ENCODE measurements around the gene PIK3R5. TPM values are rescaled to one million over a fixed set of nuclear protein-coding genes. Genes with fewer than 3 reads are reported as not detected.

PIK3R5 gene
- total RNA-seq, 1 experiment from 2014 or later: 2.5 TPM

DNA sequence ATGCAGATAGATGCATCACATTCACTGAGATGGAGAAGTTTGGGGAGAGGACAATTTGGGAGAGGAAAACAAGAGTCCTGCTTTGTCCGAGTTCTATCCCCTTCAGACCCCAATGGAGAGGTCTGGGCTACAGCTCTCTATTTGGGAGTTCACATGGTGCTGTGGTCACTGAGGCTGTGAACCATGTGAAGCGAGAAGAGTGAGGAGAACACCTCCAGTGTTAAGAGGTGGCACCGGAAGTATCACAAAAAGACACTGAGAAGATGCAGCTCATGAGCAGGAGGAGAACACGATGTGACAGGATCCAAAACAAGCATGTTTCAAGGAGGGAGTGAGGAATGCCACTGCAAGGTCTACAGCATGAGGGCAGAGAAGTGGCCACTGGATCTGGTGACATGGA is 39.7 kb downstream of the PIK3R5 start:
- Histone ChIP-seq H4K20me1 (ENCODE audit: insufficient read depth) (no peaks in the 10 kb centered on the region), H3K27ac (ENCODE audit: low read depth, low read length) (no peak overlapping the region), H3K9me3 (ENCODE audit: control insufficient read depth in 1 of 2, insufficient read depth in 1 of 2, low read depth in 1 of 2, low read length in 2 of 2) (peaks cover 11 to 24% of the 10 kb centered on the region in 2 experiments; a peak in 3 of 4 replicates), H3K9ac (ENCODE audit: low read length) (no peak overlapping the region), H3K27me3 (ENCODE audit: insufficient read depth, low read length) (no peaks in the 10 kb centered on the region), H3K4me1 (ENCODE audit: control insufficient read depth in 1 of 2, insufficient read depth in 2 of 2, low read length in 2 of 2) (peaks cover 0 to 6% of the 10 kb centered on the region in 2 experiments; a peak in 1 of 4 replicates), H2AFZ (ENCODE audit: low read depth, low read length, poor library complexity, severe bottlenecking) (no peak overlapping the region), H3K4me2 (ENCODE audit: low read length) (no peak overlapping the region), H3K79me2 (ENCODE audit: insufficient read depth, low read length) (no peaks in the 10 kb centered on the region), H3K36me3 (ENCODE audit: control insufficient read depth in 1 of 2, insufficient read depth in 2 of 2, low read length in 2 of 2) (no peaks in the 10 kb centered on the region), H3K9me2 (ENCODE audit: insufficient read depth) (no peaks in the 10 kb centered on the region), H3K4me3 (replicated peaks in 1 of 2; ENCODE audit: low read depth in 1 of 2, low read length in 2 of 2) (no peak overlapping the region)
- DNase-seq (ENCODE audit: low read depth, low spot score) (no peak), ATAC-seq (no peak)
- RAD21 ChIA-PET (ENCODE audit: low non-redundant PET in 1 of 2, low total read pairs in 2 of 2, uncharacterized antibody in 2 of 2, unreplicated experiment in 2 of 2): no interaction called here
- intact Hi-C loops (cut with micrococcal nuclease): no loop called here
- no TSS peak for BruUV-seq (replicated peaks)
- POLR2A ChIA-PET: no interaction called here
- CTCF ChIA-PET: no interaction called here
- no peak for TF ChIP-seq POLR2AphosphoS5 (IDR thresholded peaks at IDR 0.05; ENCODE audit: low read depth, low read length)
- TF ChIP-seq, protein P1, sequence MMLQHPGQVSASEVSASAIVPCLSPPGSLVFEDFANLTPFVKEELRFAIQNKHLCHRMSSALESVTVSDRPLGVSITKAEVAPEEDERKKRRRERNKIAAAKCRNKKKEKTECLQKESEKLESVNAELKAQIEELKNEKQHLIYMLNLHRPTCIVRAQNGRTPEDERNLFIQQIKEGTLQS (IDR thresholded peaks at IDR 0.05): no peak

- Histone ChIP-seq H3K27ac (ENCODE audit: low read depth, low read length) (no peak overlapping the region), H3K4me2 (ENCODE audit: low read length) (no peak overlapping the region), H3K9ac (ENCODE audit: low read length) (no peak overlapping the region), H3K9me2 (ENCODE audit: insufficient read depth) (no peaks in the 10 kb centered on the region), H3K9me3 (ENCODE audit: control insufficient read depth in 1 of 2, insufficient read depth in 1 of 2, low read depth in 1 of 2, low read length in 2 of 2) (peaks cover 11 to 24% of the 10 kb centered on the region in 2 experiments; a peak in 3 of 4 replicates), H3K4me3 (replicated peaks in 1 of 2; ENCODE audit: low read depth in 1 of 2, low read length in 2 of 2) (no peak overlapping the region), H3K36me3 (ENCODE audit: control insufficient read depth in 1 of 2, insufficient read depth in 2 of 2, low read length in 2 of 2) (no peaks in the 10 kb centered on the region), H3K27me3 (ENCODE audit: insufficient read depth, low read length) (no peaks in the 10 kb centered on the region), H2AFZ (ENCODE audit: low read depth, low read length, poor library complexity, severe bottlenecking) (no peak overlapping the region), H4K20me1 (ENCODE audit: insufficient read depth) (no peaks in the 10 kb centered on the region), H3K4me1 (ENCODE audit: control insufficient read depth in 1 of 2, insufficient read depth in 2 of 2, low read length in 2 of 2) (peaks cover 0 to 6% of the 10 kb centered on the region in 2 experiments; a peak in 1 of 4 replicates), H3K79me2 (ENCODE audit: insufficient read depth, low read length) (no peaks in the 10 kb centered on the region)
- no TSS peak for BruUV-seq (replicated peaks)
- DNase-seq (ENCODE audit: low read depth, low spot score): no peak
- ChIA-PET CTCF (no interaction called here), RAD21 (ENCODE audit: low non-redundant PET in 1 of 2, low total read pairs in 2 of 2, uncharacterized antibody in 2 of 2, unreplicated experiment in 2 of 2) (no interaction called here), POLR2A (no interaction called here)
- no peak for ATAC-seq
- intact Hi-C loops (cut with micrococcal nuclease): no loop called here
- no peak for TF ChIP-seq ZNF274 (IDR thresholded peaks at IDR 0.05; ENCODE audit: low read depth, low read length)
- no peak for TF ChIP-seq POLR2A (IDR thresholded peaks at IDR 0.05; ENCODE audit: borderline replicate concordance, extremely low read depth, insufficient read depth, insufficient read length)
- no peak for TF ChIP-seq RAD21 (IDR thresholded peaks at IDR 0.05; ENCODE audit: low read depth)
- no peak for TF ChIP-seq CEBPB (IDR thresholded peaks at IDR 0.05; ENCODE audit: low read depth)
Observed at GRCh38 chr17:8925141-8925540, 40.4 kb downstream of the PIK3R5 start.

Measured in HCT116 (cell line).